ENCODE measurements around the gene TCN2. TPM values are rescaled to one million over a fixed set of nuclear protein-coding genes. Genes with fewer than 3 reads are reported as not detected.

The TCN2 gene
- total and polyA plus RNA-seq, 9 of the 15 experiments (the other 6 are each of a cell fraction or from before 2014, with no cell fraction given): 0.88 to 5.4 (median 1.7) TPM

GRCh38 chr22:30611197-30611596 is 4.2 kb downstream of the TCN2 start (continued):
- TF ChIP-seq, protein P1, sequence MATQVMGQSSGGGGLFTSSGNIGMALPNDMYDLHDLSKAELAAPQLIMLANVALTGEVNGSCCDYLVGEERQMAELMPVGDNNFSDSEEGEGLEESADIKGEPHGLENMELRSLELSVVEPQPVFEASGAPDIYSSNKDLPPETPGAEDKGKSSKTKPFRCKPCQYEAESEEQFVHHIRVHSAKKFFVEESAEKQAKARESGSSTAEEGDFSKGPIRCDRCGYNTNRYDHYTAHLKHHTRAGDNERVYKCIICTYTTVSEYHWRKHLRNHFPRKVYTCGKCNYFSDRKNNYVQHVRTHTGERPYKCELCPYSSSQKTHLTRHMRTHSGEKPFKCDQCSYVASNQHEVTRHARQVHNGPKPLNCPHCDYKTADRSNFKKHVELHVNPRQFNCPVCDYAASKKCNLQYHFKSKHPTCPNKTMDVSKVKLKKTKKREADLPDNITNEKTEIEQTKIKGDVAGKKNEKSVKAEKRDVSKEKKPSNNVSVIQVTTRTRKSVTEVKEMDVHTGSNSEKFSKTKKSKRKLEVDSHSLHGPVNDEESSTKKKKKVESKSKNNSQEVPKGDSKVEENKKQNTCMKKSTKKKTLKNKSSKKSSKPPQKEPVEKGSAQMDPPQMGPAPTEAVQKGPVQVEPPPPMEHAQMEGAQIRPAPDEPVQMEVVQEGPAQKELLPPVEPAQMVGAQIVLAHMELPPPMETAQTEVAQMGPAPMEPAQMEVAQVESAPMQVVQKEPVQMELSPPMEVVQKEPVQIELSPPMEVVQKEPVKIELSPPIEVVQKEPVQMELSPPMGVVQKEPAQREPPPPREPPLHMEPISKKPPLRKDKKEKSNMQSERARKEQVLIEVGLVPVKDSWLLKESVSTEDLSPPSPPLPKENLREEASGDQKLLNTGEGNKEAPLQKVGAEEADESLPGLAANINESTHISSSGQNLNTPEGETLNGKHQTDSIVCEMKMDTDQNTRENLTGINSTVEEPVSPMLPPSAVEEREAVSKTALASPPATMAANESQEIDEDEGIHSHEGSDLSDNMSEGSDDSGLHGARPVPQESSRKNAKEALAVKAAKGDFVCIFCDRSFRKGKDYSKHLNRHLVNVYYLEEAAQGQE (IDR thresholded peaks at IDR 0.05; ENCODE audit: borderline replicate concordance): peak; percentile 33
- TF ChIP-seq, protein P1 (CRISPR knock-in tag; IDR thresholded peaks at IDR 0.05; ENCODE audit: low read depth): no peak
- no peak for TF ChIP-seq STAG1 (CRISPR knock-in tag; IDR thresholded peaks at IDR 0.05; ENCODE audit: borderline replicate concordance)

GRCh38 chr22:30612789-30613188 is 5.8 kb downstream of the TCN2 start:
- H3K4me2 ChIP-seq (ENCODE audit: insufficient read depth, low read length): no peak overlapping the region
- no TSS peak for BruUV-seq (replicated peaks)
- H2AFZ ChIP-seq (ENCODE audit: low read depth, low read length): no peak overlapping the region
- H3K4me3 ChIP-seq: no peak overlapping the region
- H3K9me3 ChIP-seq (replicated peaks; ENCODE audit: control insufficient read depth, insufficient read depth, low read depth, low read length): no peaks in the 10 kb centered on the region
- no peak for FAIRE-seq
- H3K4me1 ChIP-seq (replicated peaks in 1 of 2; ENCODE audit: control insufficient read depth in 2 of 2, insufficient read depth in 2 of 2, low read length in 2 of 2): peaks cover 12 to 23% of the 10 kb centered on the region in 2 experiments
- H3K79me2 ChIP-seq (ENCODE audit: control insufficient read depth, insufficient read depth, low read length): no peaks in the 10 kb centered on the region
- no peaks in the 10 kb centered on the region for H3K27me3 ChIP-seq (ENCODE audit: control insufficient read depth in 2 of 2, insufficient read depth in 2 of 2, low read length in 2 of 2)
- H3K27ac ChIP-seq (ENCODE audit: extremely low read depth, low read depth, low read length): no peak overlapping the region
- ATAC-seq: no peak
- H3K36me3 ChIP-seq (ENCODE audit: control insufficient read depth, insufficient read depth, low read length): no peaks in the 10 kb centered on the region
- H3K9ac ChIP-seq (ENCODE audit: insufficient read depth in 1 of 2, low read depth in 2 of 2, low read length in 2 of 2): no peak overlapping the region
- ChIA-PET CTCF (ENCODE audit: low intra/inter-chr PET ratio) (no interaction called here), POLR2A (no interaction called here)
- no peaks in the 10 kb centered on the region for H4K20me1 ChIP-seq (replicated peaks; ENCODE audit: control insufficient read depth, insufficient read depth, low read length)
- TF ChIP-seq CREBBP (IDR thresholded peaks at IDR 0.05; ENCODE audit: low read depth, low read length) (no peak), PTRF (tag; IDR thresholded peaks at IDR 0.05) (no peak), CTCF (IDR thresholded peaks at IDR 0.05 in 2 of 3, conservative IDR thresholded peaks at IDR 0.05 in 1 of 3; ENCODE audit: insufficient read depth in 2 of 3, low read depth in 1 of 3, low read length in 3 of 3) (peak in 1 of 3 experiments; percentile 24; a peak in 1 of 6 replicates)
- no peaks in the 10 kb centered on the region for H3K9me1 ChIP-seq (ENCODE audit: control insufficient read depth, insufficient read depth, low read length)
- peak in 1 of 4 experiments; percentile 13 for DNase-seq (ENCODE audit: extremely low read depth in 1 of 4, low spot score in 3 of 4)
- in situ Hi-C loops (cut with MboI): no loop called here
- WGBS (ENCODE audit: insufficient coverage, low coverage, missing lambda C conversion rate): 82% methylated on average over 5 of the region's 8 CpGs
- intact Hi-C loops (cut with micrococcal nuclease): no loop called here

Measured in K562 (cell line).